ENCODE data around the gene SBNO2. TPM values are rescaled to one million over a fixed set of nuclear protein-coding genes. Genes with fewer than 3 reads are reported as not detected.

The SBNO2 gene
- total and polyA plus RNA-seq, 2 experiments from 2014 or later, result 6.9 to 35.4 TPM

DNA sequence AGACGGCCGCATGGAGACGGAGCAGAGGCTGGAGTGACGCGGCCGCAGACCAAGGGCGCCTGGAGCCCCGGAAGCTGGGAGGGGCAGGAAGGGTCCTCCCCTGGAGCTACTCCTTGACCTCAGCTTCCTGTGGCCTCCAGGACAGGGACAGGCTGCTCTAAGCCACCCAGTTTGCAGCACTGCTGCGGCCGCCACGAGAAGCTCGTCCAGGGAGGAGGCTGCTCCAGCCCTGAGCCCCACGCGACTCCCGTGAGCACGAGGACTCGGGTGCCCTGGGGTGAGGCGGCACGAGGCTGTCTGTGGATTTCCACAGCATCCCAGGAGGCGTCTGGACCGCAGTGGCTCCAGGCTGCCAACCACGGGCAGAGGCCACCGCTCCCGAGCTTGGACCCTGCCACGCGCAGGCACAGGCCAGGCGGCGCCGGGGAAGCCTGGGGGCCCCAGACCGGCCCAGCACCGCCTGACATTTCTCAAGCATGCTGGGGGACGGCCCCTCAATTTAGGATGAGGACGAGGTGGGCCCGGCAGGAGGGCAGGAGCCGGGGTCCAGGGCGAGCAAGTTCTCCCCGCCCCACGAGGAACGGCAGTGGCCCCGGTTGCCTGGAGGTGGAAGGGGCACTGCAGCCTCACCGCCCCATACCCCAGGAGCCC, 10.7 kb downstream of the SBNO2 start:
- Mint-ChIP-seq H3K4me3 (no peak overlapping the region; the same call in 2 of the 3 replicates), H3K27ac (no peak overlapping the region), H3K9me3 (no peaks in the 10 kb centered on the region; the same call in 2 of the 3 replicates), H3K4me1 (peaks cover 11% of the 10 kb centered on the region), H3K27me3 (ENCODE audit: insufficient read depth, low read depth, poor library complexity) (peaks cover 10% of the 10 kb centered on the region), H3K36me3 (ENCODE audit: low read depth) (no peaks in the 10 kb centered on the region; the same call in 2 of the 3 replicates)
- no peak overlapping the region for H2AFZ ChIP-seq
- H3K36me3 ChIP-seq (ENCODE audit: insufficient read depth), result no peaks in the 10 kb centered on the region
- no peaks in the 10 kb centered on the region for H3F3A ChIP-seq (replicated peaks; ENCODE audit: low read depth)
- TF ChIP-seq CTCF (conservative IDR thresholded peaks at IDR 0.05; ENCODE audit: low read depth in 2 of 2) (no peak), ZNF331 (CRISPR knock-in tag; IDR thresholded peaks at IDR 0.05; ENCODE audit: low read depth) (no peak), EZH2 (IDR thresholded peaks at IDR 0.05; ENCODE audit: low read depth, unreplicated experiment) (no peak), CREB1 (CRISPR knock-in tag; IDR thresholded peaks at IDR 0.05; ENCODE audit: low read depth) (no peak), REST (IDR thresholded peaks at IDR 0.05; ENCODE audit: unreplicated experiment) (no peak), JUNB (IDR thresholded peaks at IDR 0.05; ENCODE audit: unreplicated experiment) (no peak), ZNF114 (CRISPR knock-in tag; IDR thresholded peaks at IDR 0.05) (no peak), POLR2AphosphoS5 (IDR thresholded peaks at IDR 0.05; ENCODE audit: low read depth) (no peak), NANOG (IDR thresholded peaks at IDR 0.05; ENCODE audit: borderline replicate concordance) (no peak), EZH2phosphoT487 (IDR thresholded peaks at IDR 0.05; ENCODE audit: unreplicated experiment) (no peak), ZNF462 (CRISPR knock-in tag; IDR thresholded peaks at IDR 0.05) (no peak), STAT1 (IDR thresholded peaks at IDR 0.05; ENCODE audit: unreplicated experiment) (no peak), ETS1 (IDR thresholded peaks at IDR 0.05) (no peak)
- peaks cover 19% of the 10 kb centered on the region for H3K79me2 ChIP-seq (replicated peaks; ENCODE audit: insufficient read depth)
- H3K4me1 ChIP-seq (ENCODE audit: insufficient read depth), result no peaks in the 10 kb centered on the region
- no peak for DNase-seq (ENCODE audit: low spot score)
- 0 out of 2 replicates have a peak, but pooled peaks cover 5% of the 10 kb centered on the region for H4K20me1 ChIP-seq (replicated peaks; ENCODE audit: insufficient read depth)
- no peak for ATAC-seq
- H3K4me2 ChIP-seq, result no peak overlapping the region
- no peaks in the 10 kb centered on the region for H3K27me3 ChIP-seq (ENCODE audit: insufficient read depth)
- no peaks in the 10 kb centered on the region for H3K9me2 ChIP-seq (ENCODE audit: insufficient read depth)
- H3K4me3 ChIP-seq, result no peak overlapping the region
- H3K27ac ChIP-seq (ENCODE audit: low read depth), result no peak overlapping the region

Measured in GM23338 (cell line).